ENCODE measurements around the gene PSMG4.

The PSMG4 gene

GRCh38 chr6:3258720-3259490 lies at the start of gene PSMG4:
PSMG4 (plus strand) TSS chr6:3258947; CDS start chr6:3259023, 76 bp downstream.
- DNase-seq (ENCODE audit: low read depth in 2 of 2): peak; percentile 89 to 94

DNA sequence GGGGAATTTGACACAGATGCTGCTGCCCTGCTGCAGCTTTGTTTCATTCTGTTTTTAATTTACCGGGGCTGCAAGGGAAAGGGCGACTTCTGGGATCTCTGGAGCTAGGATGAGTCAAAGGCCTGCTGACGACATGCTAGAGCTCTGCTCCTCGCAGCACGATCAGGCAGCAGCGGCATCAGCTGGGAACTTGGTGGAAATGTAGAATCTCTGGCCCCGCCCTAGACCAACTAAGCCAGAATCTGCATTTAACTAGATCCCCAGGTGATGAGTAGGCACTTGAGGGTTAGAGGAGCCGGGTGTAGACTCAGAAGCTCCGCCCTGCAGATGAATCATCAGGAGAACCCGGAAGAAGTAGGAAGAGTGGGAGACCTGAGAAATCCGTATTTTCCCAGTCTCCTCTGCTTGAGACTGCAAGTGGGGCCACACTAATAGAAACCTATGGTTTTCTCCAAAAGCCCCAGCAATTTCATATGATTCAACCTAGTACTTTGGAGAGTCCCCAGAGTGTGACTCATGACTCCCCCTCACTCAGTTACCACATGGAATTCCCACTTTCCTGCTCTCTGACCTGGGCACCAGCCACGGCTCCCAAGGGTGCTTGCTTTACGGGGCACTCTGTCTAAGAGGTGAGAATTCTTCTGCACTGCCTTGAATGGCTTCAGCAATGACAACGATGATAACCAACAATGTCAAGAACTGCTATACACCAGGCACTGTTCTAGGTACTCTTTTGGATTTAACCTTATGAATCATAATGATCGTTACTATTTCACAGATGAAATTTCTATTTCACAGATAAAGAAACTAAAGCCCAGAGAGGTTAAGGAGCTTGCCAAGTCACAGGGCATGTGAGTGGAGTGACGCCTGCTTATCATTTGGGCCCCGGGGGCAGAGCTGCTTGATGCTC lies 49.4 kb upstream of the PSMG4 start:
- peak; percentile 37 to 68 for DNase-seq (ENCODE audit: low read depth in 2 of 2)

- no peak for DNase-seq (ENCODE audit: low read depth in 2 of 2)
Measured at GRCh38 chr6:3210024-3210610, 48.6 kb upstream of the PSMG4 start.

DNA sequence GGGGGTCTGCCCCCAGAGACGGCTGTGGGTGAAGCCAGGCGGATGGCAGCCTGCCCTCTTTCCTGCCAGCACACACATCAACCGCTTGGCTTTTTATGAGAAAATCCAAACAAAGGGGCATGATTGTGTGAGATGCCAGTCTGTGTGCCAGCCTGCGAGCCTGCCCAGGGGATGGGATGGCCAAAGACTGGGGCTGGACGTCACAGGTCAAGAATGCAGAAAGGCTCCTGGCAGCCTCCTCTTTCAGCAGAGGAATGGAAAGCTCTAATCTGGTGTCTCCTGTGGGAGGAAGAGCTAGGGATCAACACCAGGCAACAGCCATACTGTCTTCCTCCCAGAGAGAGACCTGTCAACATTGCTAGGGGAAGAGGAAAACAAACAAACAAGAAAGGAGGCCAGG lies 47.1 kb upstream of the PSMG4 start:
- no peak for DNase-seq (ENCODE audit: low read depth in 2 of 2)

- no peak for DNase-seq (ENCODE audit: low read depth in 2 of 2)
Measured at GRCh38 chr6:3212261-3212660, 46.5 kb upstream of the PSMG4 start.

- no peak for DNase-seq (ENCODE audit: low read depth in 2 of 2)
Measured at GRCh38 chr6:3213334-3213695, 45.4 kb upstream of the PSMG4 start.

- no peak for DNase-seq (ENCODE audit: low read depth in 2 of 2)
Measured at GRCh38 chr6:3214898-3215297, 43.8 kb upstream of the PSMG4 start.

GRCh38 chr6:3217286-3217685 lies 41.5 kb upstream of the PSMG4 start:
- DNase-seq (ENCODE audit: low read depth in 2 of 2): no peak

DNA sequence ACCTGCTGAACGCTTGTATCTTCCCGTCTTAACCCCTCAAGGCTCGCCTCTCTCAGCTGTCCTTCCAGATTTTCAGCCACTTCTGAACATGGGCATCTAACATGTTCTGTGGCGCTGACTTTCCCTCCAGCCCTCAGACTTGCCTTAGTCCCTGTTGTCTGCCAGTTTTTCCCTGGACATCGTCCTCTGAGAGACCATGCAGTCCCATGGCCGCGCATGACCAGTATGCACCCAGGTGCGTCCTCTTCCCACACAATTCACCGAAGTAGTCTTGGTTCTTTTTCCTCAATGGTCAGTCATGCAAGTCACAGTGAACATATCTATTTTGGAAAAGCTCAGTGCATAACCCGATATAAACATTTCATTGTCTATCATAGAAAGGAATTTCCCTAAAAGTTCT lies 40.5 kb upstream of the PSMG4 start:
- no peak for DNase-seq (ENCODE audit: low read depth in 2 of 2)

DNA sequence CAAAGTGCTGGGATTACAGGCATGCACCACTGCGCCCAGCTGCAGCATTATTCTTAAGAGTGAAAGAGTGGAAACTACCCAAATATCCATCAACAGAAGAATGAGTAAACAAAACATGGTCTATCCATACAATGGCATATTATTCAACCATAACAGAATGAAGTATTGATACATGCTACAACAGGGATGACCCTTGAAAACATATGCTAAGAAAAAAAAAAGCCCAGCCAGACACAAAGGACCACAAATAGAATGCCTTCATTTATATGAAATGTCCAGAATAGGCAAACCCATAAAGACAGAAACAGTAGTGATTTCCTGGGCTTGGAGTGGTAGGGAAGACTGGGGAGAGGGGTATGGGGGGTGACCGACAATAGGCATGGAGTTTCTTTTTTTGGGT lies 38.4 kb upstream of the PSMG4 start:
- no peak for DNase-seq (ENCODE audit: low read depth in 2 of 2)

GRCh38 chr6:3221578-3221977 lies 37.2 kb upstream of the PSMG4 start:
- no peak for DNase-seq (ENCODE audit: low read depth in 2 of 2)

DNA sequence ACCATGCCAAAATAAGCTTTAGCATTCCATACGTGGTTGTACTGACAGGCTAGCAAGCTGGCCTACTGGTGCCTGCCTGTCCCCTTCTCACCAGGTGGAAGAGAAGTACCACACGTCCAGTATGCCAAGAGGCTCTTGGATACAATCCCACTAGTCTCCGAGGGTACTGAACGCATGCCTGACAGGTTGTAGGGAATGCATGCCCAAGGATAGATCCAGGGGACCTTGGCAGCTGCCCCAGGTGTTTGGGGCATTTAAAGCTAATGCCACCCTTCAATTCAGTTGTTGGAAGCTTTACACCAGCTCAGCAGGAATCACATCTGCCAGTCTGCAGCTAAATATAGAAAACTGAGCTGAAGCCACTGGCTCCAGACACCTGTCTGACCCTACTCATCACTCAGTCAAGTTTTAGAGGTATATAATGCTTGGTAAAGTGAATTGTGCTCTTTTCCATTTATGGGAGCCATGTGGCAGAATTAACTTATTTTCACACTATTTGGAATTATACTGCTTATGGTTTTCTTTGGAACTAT lies 36.2 kb upstream of the PSMG4 start:
- no peak for DNase-seq (ENCODE audit: low read depth in 2 of 2)

DNA sequence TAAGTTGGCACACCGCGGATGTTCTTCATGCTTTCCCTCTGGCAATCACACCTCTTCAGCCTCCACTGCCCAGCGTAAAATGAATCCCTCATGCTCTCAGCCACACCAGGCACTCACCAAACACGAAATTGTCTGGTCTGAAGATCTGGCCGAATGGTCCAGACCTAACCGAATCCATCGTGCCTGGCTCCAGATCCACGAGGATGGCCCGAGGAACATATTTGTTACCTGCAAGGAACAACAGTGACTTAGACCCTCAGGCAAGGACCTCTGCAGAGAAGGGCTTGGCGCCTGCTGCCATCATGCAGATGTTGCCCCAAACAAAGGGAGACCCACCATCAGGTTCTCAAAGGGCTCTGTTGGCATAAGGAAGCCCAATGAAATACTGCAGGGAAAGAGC lies 32.7 kb upstream of the PSMG4 start:
- no peak for DNase-seq (ENCODE audit: low read depth in 2 of 2)

DNA sequence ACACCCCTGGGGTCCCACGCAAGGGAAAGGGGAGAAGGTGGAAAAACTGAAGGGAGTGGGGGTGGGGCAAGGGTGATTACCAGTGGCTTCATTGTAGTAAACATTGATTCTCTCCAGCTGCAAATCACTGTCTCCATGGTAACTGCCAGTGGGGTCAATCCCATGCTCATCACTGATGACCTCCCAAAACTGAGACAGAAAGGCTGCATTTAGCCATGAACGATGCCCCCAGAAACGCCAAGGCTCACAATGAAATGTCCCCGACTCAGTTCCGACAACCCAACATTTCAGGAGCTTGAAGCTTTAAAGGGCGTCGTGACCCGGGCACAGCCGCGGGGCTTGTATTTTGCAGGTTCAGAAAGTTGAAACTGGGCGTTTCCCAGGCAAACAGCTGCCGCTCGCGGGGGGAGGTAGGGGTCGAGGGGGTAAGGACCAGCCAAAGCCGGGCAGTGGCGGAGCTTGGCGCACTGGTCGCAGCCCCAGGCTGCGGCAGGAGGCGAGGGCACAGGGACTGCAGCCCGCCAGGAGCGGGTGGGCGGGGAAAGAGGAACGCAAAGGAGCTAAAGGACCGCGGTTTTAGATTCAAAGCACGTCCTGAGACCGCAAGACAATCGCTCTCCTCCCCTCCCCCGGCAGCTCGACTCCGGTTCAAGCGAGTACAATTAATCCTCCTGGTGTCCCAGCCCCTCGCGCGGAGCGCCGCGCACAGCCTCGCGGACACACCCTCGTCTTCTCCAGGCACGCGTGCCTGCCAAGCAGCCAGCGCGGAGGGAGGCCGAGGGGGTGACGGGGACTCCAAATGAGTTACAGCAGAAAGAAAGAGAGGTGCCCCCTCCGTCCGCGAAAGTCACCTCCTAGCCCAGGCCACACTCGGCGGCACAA lies 32.0 kb upstream of the PSMG4 start:
- no peak for DNase-seq (ENCODE audit: low read depth in 2 of 2)

DNA sequence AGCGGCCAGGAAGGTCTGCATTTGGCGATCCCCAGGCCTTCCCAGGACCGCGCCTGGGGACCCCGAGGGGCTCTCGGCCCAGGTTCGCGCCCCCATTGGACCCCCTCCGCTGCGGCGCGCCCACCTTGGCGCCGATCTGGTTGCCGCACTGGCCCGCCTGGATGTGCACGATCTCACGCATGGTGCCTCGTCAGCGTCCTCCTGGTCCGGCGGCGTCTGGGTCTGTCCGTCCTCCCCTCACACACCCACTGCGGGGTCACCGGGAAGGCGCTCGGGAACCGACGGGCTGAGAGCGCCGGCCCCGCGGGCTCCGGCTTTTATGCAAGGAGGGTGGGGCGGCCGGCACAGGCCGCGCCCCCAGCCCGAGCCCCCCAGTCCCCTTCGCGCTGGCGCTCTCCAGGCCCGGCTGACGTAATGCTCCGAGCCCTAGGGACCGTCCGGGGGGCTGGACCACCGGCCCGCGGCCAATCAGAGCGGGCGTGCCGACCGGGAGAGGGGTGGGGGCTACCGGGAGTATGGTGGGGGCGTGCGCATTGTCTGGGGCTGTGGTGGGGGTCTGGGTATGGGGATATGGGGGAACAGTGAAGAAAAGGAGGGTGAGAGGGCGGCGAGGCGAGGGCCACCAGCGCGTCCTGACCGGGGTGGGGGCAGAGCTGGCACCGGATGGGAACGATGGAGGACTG lies 31.2 kb upstream of the PSMG4 start, which contains the start of gene TUBB2B:
Gene TUBB2B, minus strand, starts transcription at position 291 of the 683 bp plus-strand sequence. Its CDS starts 110 bp downstream, at position 181.
- DNase-seq (ENCODE audit: low read depth in 2 of 2): no peak

DNA sequence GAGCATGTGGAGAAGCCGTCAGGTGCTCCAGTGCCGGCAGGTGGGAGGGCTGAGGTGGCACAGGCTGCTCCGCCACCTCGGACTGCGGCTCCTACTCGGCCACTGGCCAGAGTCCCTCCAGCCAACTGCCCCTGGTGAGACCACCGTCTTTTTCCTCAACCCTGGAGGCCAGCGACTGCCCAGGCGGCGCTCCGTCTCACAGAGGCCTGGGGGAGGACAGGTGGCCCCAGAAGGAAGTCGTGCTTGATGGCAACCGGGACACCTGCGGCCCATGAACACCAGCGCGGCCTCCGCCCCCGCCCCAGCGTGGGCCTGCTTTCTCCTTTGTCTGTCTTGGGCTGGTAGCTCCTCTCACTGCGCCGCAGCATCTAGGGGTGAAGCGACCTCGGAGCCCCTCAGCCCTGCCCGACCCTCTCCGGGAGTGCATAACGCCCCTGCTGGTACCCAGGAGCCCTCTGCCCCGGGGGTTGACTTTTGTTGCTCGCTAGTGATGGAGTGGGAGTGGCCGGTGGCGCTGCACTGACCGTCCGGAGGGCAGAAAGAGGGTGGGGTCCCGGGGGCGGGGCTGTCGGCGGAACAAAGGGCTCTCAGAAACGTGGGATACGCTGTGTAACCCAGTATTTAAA lies 30.6 kb upstream of the PSMG4 start:
- DNase-seq (ENCODE audit: low read depth in 2 of 2): no peak

DNA sequence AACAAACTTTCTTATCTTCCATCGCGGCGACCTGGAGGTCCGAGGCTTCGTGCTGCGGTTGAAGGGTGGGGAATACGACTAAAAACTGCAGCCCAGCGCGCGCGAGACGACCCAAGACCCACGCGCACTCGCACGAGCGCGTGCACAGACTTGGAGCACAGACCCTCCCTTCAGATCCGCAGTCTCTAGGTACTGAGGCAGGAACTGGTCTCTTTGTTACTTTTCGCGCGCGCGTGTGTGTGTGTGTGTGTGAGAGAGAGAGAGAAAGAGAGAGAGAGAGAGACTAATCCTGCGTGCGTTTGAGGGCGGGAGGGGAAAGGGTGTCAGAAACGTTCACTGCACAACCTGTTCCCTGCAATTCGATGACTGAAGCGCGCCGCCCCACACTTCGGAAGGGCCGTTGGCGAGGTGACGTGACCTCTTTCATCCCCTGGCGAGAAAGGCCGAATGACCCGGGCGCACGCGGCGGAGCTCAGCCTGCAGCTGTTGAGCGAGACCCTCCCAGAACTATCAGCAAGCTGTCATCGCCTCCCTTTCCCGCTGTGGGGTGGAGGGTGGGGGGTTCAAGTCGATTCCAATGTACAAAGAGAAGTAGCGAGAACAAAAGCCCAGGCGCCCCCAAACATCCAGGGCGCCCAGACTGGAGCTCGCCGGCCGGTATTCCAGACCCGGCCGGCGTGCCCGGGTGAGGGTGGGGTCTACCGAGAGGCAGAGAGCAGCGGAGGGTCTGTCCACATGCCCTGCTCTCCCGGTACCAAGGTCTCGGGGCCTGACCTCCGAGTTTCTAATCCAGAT lies 29.8 kb upstream of the PSMG4 start:
- DNase-seq (ENCODE audit: low read depth in 2 of 2): no peak

- no peak for DNase-seq (ENCODE audit: low read depth in 2 of 2)
Measured at GRCh38 chr6:3229566-3230178, 29.1 kb upstream of the PSMG4 start.

Measured in stimulated activated CD4-positive, alpha-beta T cell treated with anti-CD3 and anti-CD28 coated beads, Interleukin-12 subunit alpha, Interleukin-12 subunit beta, amount 100 ng/mL, for 24 hours (primary cell).